HAP-1 (cell line): ENCODE data around the gene ACAA2.
A peak's percentile ranks its signal among the peaks of the same experiment; 100 is the strongest.

Experiments
- DNase-seq, 2 experiments: peaks; one replicate each; pipeline ENCODE4 v3.0.0-alpha.2; 2016 to 2020; ENCODE audit warnings: low spot score in 2 of 2
- H3K27me3 ChIP-seq: fragments of 250-450 bp; sonication (Bioruptor Pico); 2 replicates; pipeline ENCODE4 v1.5.1; 2020; ENCODE audit warnings: low read depth, mild to moderate bottlenecking, moderate library complexity
- H3K36me3 ChIP-seq: fragments of 250-450 bp; sonication (Bioruptor Pico); replicated peaks from 2 replicates; pipeline ENCODE4 v1.5.1; 2020; ENCODE audit warnings: mild to moderate bottlenecking
- H3K4me1 ChIP-seq: fragments of 250-450 bp; sonication (Bioruptor Pico); 2 replicates; pipeline ENCODE4 v1.5.1; 2020; ENCODE audit warnings: mild to moderate bottlenecking
- H3K4me3 ChIP-seq: fragments of 250-450 bp; sonication (Bioruptor Pico); 2 replicates; pipeline ENCODE4 v1.5.1; 2020; ENCODE audit warnings: mild to moderate bottlenecking, moderate library complexity
- H3K9me3 ChIP-seq: fragments of 250-450 bp; sonication (Bioruptor Pico); 2 replicates; pipeline ENCODE4 v1.5.1; 2020; ENCODE audit warnings: mild to moderate bottlenecking, moderate library complexity
- in situ Hi-C: fragments of 300-500 bp; cut with MboI; formaldehyde crosslinking; loops from 3 replicates; pipeline ENCODE4 v1.14.3; 2020; ENCODE audit warnings: low sequenced_read_pairs, inconsistent platforms, mixed read lengths

Gene ACAA2

GRCh38 chr18:49813319-49814146 lies at the start of gene ACAA2:
Gene ACAA2 (minus strand): TSS chr18:49813533. CDS start chr18:49813484, 49 bp downstream.
- in situ Hi-C loops = no loop called here
- no peaks in the 10 kb centered on the region; the same call in 1 of the 2 replicates for H3K36me3 ChIP-seq
- DNase-seq = peak; percentile 81 to 88
- peaks cover 9% of the 10 kb centered on the region; the same call in 1 of the 2 replicates for H3K9me3 ChIP-seq
- H3K27me3 ChIP-seq = no peaks in the 10 kb centered on the region
- H3K4me1 ChIP-seq = peaks cover 13% of the 10 kb centered on the region
- peak within 1 kb of the TSS; percentile 76 for H3K4me3 ChIP-seq

GRCh38 chr18:49862656-49863385 lies 49.5 kb upstream of the ACAA2 start:
- H3K4me1 ChIP-seq = no peaks in the 10 kb centered on the region
- H3K4me3 ChIP-seq = no peak overlapping the region
- no peaks in the 10 kb centered on the region for H3K9me3 ChIP-seq
- DNase-seq = no peak
- in situ Hi-C loops = no loop called here
- H3K27me3 ChIP-seq = no peaks in the 10 kb centered on the region
- no peaks in the 10 kb centered on the region for H3K36me3 ChIP-seq

GRCh38 chr18:49861659-49862058 lies 48.3 kb upstream of the ACAA2 start:
- H3K27me3 ChIP-seq = no peaks in the 10 kb centered on the region
- in situ Hi-C loops = no loop called here
- H3K4me3 ChIP-seq = no peak overlapping the region
- DNase-seq = no peak
- H3K36me3 ChIP-seq = no peaks in the 10 kb centered on the region
- no peaks in the 10 kb centered on the region for H3K4me1 ChIP-seq
- H3K9me3 ChIP-seq = no peaks in the 10 kb centered on the region

GRCh38 chr18:49859725-49860124 lies 46.4 kb upstream of the ACAA2 start:
- H3K36me3 ChIP-seq = no peaks in the 10 kb centered on the region
- in situ Hi-C loops = loop anchor here (5.0 kb wide), 1 partner anchor 347 kb away; no protein-coding TSS in a partner anchor
- H3K9me3 ChIP-seq = no peaks in the 10 kb centered on the region
- no peak for DNase-seq
- H3K4me3 ChIP-seq = no peak overlapping the region
- no peaks in the 10 kb centered on the region for H3K4me1 ChIP-seq
- H3K27me3 ChIP-seq = no peaks in the 10 kb centered on the region

- no peaks in the 10 kb centered on the region for H3K4me1 ChIP-seq
- in situ Hi-C loops = loop anchor here (5.0 kb wide), 1 partner anchor 347 kb away; no protein-coding TSS in a partner anchor
- no peaks in the 10 kb centered on the region for H3K27me3 ChIP-seq
- H3K4me3 ChIP-seq = no peak overlapping the region
- no peaks in the 10 kb centered on the region for H3K9me3 ChIP-seq
- DNase-seq = no peak
- H3K36me3 ChIP-seq = no peaks in the 10 kb centered on the region
These were observed 45.7 kb upstream of the ACAA2 start for GRCh38 chr18:49859021-49859359.

GRCh38 chr18:49858309-49859020 lies 45.1 kb upstream of the ACAA2 start:
- peak; percentile 57 to 81 for DNase-seq
- no peaks in the 10 kb centered on the region for H3K4me1 ChIP-seq
- no peaks in the 10 kb centered on the region for H3K9me3 ChIP-seq
- H3K27me3 ChIP-seq = no peaks in the 10 kb centered on the region
- in situ Hi-C loops = loop anchor here (5.0 kb wide), 1 partner anchor 346 kb away; no protein-coding TSS in a partner anchor
- no peak overlapping the region for H3K4me3 ChIP-seq
- no peaks in the 10 kb centered on the region for H3K36me3 ChIP-seq

- DNase-seq = no peak
- Histone ChIP-seq H3K4me1 (no peaks in the 10 kb centered on the region), H3K4me3 (no peak overlapping the region), H3K9me3 (no peaks in the 10 kb centered on the region), H3K36me3 (no peaks in the 10 kb centered on the region), H3K27me3 (no peaks in the 10 kb centered on the region)
- in situ Hi-C loops = loop anchor here (5.0 kb wide), 1 partner anchor 345 kb away; no protein-coding TSS in a partner anchor
These were observed 44.4 kb upstream of the ACAA2 start for GRCh38 chr18:49857708-49858107.

- DNase-seq = no peak
- no peaks in the 10 kb centered on the region for H3K4me1 ChIP-seq
- in situ Hi-C loops = loop anchor here (5.0 kb wide), 1 partner anchor 344 kb away; no protein-coding TSS in a partner anchor
These were observed 43.2 kb upstream of the ACAA2 start for GRCh38 chr18:49856496-49856895.

GRCh38 chr18:49855711-49856415 lies 42.5 kb upstream of the ACAA2 start:
- Histone ChIP-seq H3K36me3 (no peaks in the 10 kb centered on the region), H3K4me1 (no peaks in the 10 kb centered on the region), H3K9me3 (no peaks in the 10 kb centered on the region), H3K4me3 (no peak overlapping the region), H3K27me3 (no peaks in the 10 kb centered on the region)
- in situ Hi-C loops = loop anchor here (5.0 kb wide), 1 partner anchor 344 kb away; no protein-coding TSS in a partner anchor
- DNase-seq = no peak

More at GRCh38 chr18:49856496-49856895, 43.2 kb upstream of the ACAA2 start:
- no peak overlapping the region for H3K4me3 ChIP-seq
- no peaks in the 10 kb centered on the region for H3K27me3 ChIP-seq
- no peaks in the 10 kb centered on the region for H3K9me3 ChIP-seq
- no peaks in the 10 kb centered on the region for H3K36me3 ChIP-seq

- Histone ChIP-seq H3K36me3 (no peaks in the 10 kb centered on the region), H3K4me3 (no peak overlapping the region), H3K9me3 (no peaks in the 10 kb centered on the region), H3K4me1 (peaks cover 3% of the 10 kb centered on the region; the same call in 1 of the 2 replicates), H3K27me3 (no peaks in the 10 kb centered on the region)
- in situ Hi-C loops = loop anchor here (5.0 kb wide), 1 partner anchor 342 kb away; no protein-coding TSS in a partner anchor
- DNase-seq = no peak
These were observed 41.3 kb upstream of the ACAA2 start for GRCh38 chr18:49854681-49855080.

GRCh38 chr18:49853436-49853835 lies 40.1 kb upstream of the ACAA2 start:
- no peak for DNase-seq
- Histone ChIP-seq H3K9me3 (no peaks in the 10 kb centered on the region), H3K27me3 (no peaks in the 10 kb centered on the region), H3K4me1 (peaks cover 8% of the 10 kb centered on the region), H3K36me3 (no peaks in the 10 kb centered on the region; the same call in 1 of the 2 replicates), H3K4me3 (no peak overlapping the region)
- in situ Hi-C loops = no loop called here

- H3K4me3 ChIP-seq = no peak overlapping the region
- DNase-seq = no peak
- no peaks in the 10 kb centered on the region; the same call in 1 of the 2 replicates for H3K36me3 ChIP-seq
- H3K27me3 ChIP-seq = no peaks in the 10 kb centered on the region
- no peaks in the 10 kb centered on the region for H3K9me3 ChIP-seq
- peaks cover 8% of the 10 kb centered on the region for H3K4me1 ChIP-seq
- in situ Hi-C loops = no loop called here
These were observed 39.7 kb upstream of the ACAA2 start for GRCh38 chr18:49853011-49853410.

GRCh38 chr18:49851624-49852023 lies 38.3 kb upstream of the ACAA2 start:
- no peaks in the 10 kb centered on the region for H3K9me3 ChIP-seq

More at GRCh38 chr18:49851624-49852023, 38.3 kb upstream of the ACAA2 start:
- DNase-seq = no peak
- Histone ChIP-seq H3K27me3 (no peaks in the 10 kb centered on the region), H3K4me1 (peaks cover 8% of the 10 kb centered on the region), H3K4me3 (no peak overlapping the region), H3K36me3 (no peaks in the 10 kb centered on the region; the same call in 1 of the 2 replicates)
- in situ Hi-C loops = no loop called here
